Left lung (tissue), 14 donors: ENCODE data around the gene MS4A7. TPM values are rescaled to one million over a fixed set of nuclear protein-coding genes. Genes with fewer than 3 reads are reported as not detected.

Source experiments
- ATAC-seq: fragments of 200-7000 bp; cut with Tn5 transposase; one replicate; pipeline ENCODE4 v1.9.1; 2020; ENCODE audit warnings: moderate library complexity
- DNase-seq, 4 donors: peaks; one replicate each; pipeline ENCODE4 v3.0.0-alpha.2; 2013 to 2020
- H3K27ac ChIP-seq, 2 donors: fragments of 200-600 bp; sonication (generic) in 1 of 2; one replicate each; pipeline versions ENCODE4 v1.5.0 to v1.8.0; 2020 to 2021
- H3K27me3 ChIP-seq, 2 donors: fragments of 200-600 bp; sonication (generic) in 1 of 2; one replicate each; pipeline versions ENCODE4 v1.5.0 to v1.8.0; 2020 to 2021
- H3K36me3 ChIP-seq, 2 donors: fragments of 200-600 bp; sonication (generic) in 1 of 2; one replicate each; pipeline versions ENCODE4 v1.5.0 to v1.8.0; 2020 to 2021
- H3K4me1 ChIP-seq, 2 donors: fragments of 200-600 bp; one replicate each; pipeline ENCODE4 v1.8.0; 2021
- H3K4me3 ChIP-seq, 2 donors: fragments of 200-600 bp; sonication (generic) in 1 of 2; one replicate each; pipeline versions ENCODE4 v1.5.0 to v1.8.0; 2020 to 2021; ENCODE audit warnings: mild to moderate bottlenecking in 1 of 2
- H3K9me3 ChIP-seq, 2 donors: fragments of 200-600 bp; sonication (generic) in 1 of 2; one replicate each; pipeline versions ENCODE4 v1.5.0 to v1.8.0; 2020 to 2021
- CTCF ChIP-seq, 2 donors: fragments of 200-600 bp; sonication (generic) in 1 of 2; IDR thresholded peaks; one replicate each; pipeline versions ENCODE4 v1.5.0 to v1.8.0; 2021; ENCODE audit warnings: antibody characterized with exemption in 2 of 2
- intact Hi-C, 2 donors: fragments of 100-400 bp; cut with DNase I; formaldehyde crosslinking; loops; one replicate each; pipeline versions ENCODE4 v1.11.2 to v1.14.2; 2022
- long read RNA-seq, 12 donors: library from polyadenylated mRNA in 2 of 12; unstranded in 2 of 12; transcript quantifications; one replicate each; pipeline ENCODE4 v2.0.0 and lab custom pipeline, GENCODE V29; 2019 to 2026
- polyA plus RNA-seq, 6 donors: library from polyadenylated mRNA; unstranded; fragments of 120-200 nt; gene quantifications; one replicate each; pipeline ENCODE4 v1.2.1, GENCODE V29; 2013; ENCODE audit not compliant: insufficient read length in 6 of 6
- total RNA-seq, 2 donors: library from RNA; stranded (reverse); fragmentation: NEBNext Ultra II Directional; extraction: Animal tissue kit (Norgen Biotek cat#: 25700); gene quantifications; one replicate each; pipeline ENCODE4 v1.2.1, GENCODE V29; 2021
- donor health status: DM: no; HTN: yes; CAD: no.
- donor health status: DM: no; HTN: no; CAD: no.

MS4A7 gene
- total RNA-seq (100 to 1,000 TPM in 1 of 2 donors, 10 to 100 TPM in 1; 80.6 to 143 TPM), polyA plus RNA-seq (10 to 100 TPM; 11.5 to 20.3 (median 14.2) TPM)
- long read RNA-seq, donor 1, partial matches to known transcripts = 0 of 4 reads
- long read RNA-seq, donor 1, other reads (novel, unspliced or antisense) = 0 of 4 reads
- long read RNA-seq, donor 2, partial matches to known transcripts = 0 of 1 reads
- long read RNA-seq, donor 2, other reads (novel, unspliced or antisense) = 0 of 1 reads
- long read RNA-seq, donor 3, partial matches to known transcripts = 0 of 2 reads
- long read RNA-seq, donor 3, other reads (novel, unspliced or antisense) = 0 of 2 reads
- long read RNA-seq, donor 4, transcript MS4A7-202 (6 exons, 2,871 nt) = major isoform, 29 of 48 reads
- long read RNA-seq, donor 4, partial matches to known transcripts = 4 of 48 reads
- long read RNA-seq, donor 4, other reads (novel, unspliced or antisense) = 7 of 48 reads
- long read RNA-seq, donor 5 = 0 reads
- long read RNA-seq, donor 6, partial matches to known transcripts = 0 of 3 reads
- long read RNA-seq, donor 6, other reads (novel, unspliced or antisense) = 0 of 3 reads
- long read RNA-seq, donor 7, partial matches to known transcripts = 0 of 3 reads
- long read RNA-seq, donor 7, other reads (novel, unspliced or antisense) = 0 of 3 reads
- long read RNA-seq, donor 8, partial matches to known transcripts = 0 of 2 reads
- long read RNA-seq, donor 8, other reads (novel, unspliced or antisense) = 0 of 2 reads
- long read RNA-seq, donor 9 = 0 reads
- long read RNA-seq, donor 10, transcript MS4A7-202 (6 exons, 2,871 nt) = minor isoform, 12 of 119 reads
- long read RNA-seq, donor 10, transcript MS4A7-201 (7 exons, 1,869 nt) = major isoform, 77 of 119 reads
- long read RNA-seq, donor 10, partial matches to known transcripts = 6 of 119 reads
- long read RNA-seq, donor 10, other reads (novel, unspliced or antisense) = 21 of 119 reads
- long read RNA-seq, donor 11 = 0 reads
- long read RNA-seq, donor 12, partial matches to known transcripts = 0 of 3 reads
- long read RNA-seq, donor 12, other reads (novel, unspliced or antisense) = 0 of 3 reads

GRCh38 chr11:60378354-60378753 is at the start of gene MS4A7:
Gene MS4A7, plus strand, starts transcription at chr11:60378532. Its CDS starts 4,610 bp downstream, at chr11:60383142.
- H3K4me1 ChIP-seq = peaks cover 0 to 16% of the 10 kb centered on the region in 2 donors
- ATAC-seq (peak; percentile 83), DNase-seq (peak in 2 of 4 donors; percentile 18 to 69)
- no peak for TF ChIP-seq CTCF (IDR thresholded peaks at IDR 0.05)
- no peaks in the 10 kb centered on the region for H3K27me3 ChIP-seq
- intact Hi-C loops = no loop called here
- H3K9me3 ChIP-seq = no peaks in the 10 kb centered on the region
- peak within 1 kb of the TSS in 1 of 2 donors; percentile 24 for H3K4me3 ChIP-seq
- peak within 1 kb of the TSS; percentile 66 to 83 for H3K27ac ChIP-seq
- H3K36me3 ChIP-seq = peaks cover 0 to under 1% of the 10 kb centered on the region in 2 donors

- Histone ChIP-seq H3K36me3 (no peaks in the 10 kb centered on the region), H3K27ac (peak overlapping the region in 1 of 2 donors; percentile 6), H3K4me1 (peaks cover 0 to 12% of the 10 kb centered on the region in 2 donors), H3K9me3 (no peaks in the 10 kb centered on the region), H3K27me3 (no peaks in the 10 kb centered on the region), H3K4me3 (no peak overlapping the region)
- intact Hi-C loops = no loop called here
- no peak for TF ChIP-seq CTCF (IDR thresholded peaks at IDR 0.05)
- DNase-seq (no peak), ATAC-seq (peak; percentile 53)
These were observed 45.5 kb upstream of the MS4A7 start for GRCh38 chr11:60332846-60333245.

- H3K27ac ChIP-seq = peak overlapping the region; percentile 35 to 39
- ATAC-seq = peak; percentile 90
- intact Hi-C loops = no loop called here
These were observed 44.2 kb upstream of the MS4A7 start for GRCh38 chr11:60334005-60334620.

GRCh38 chr11:60336767-60337391 is 41.5 kb upstream of the MS4A7 start:
- no peak for TF ChIP-seq CTCF (IDR thresholded peaks at IDR 0.05)
- intact Hi-C loops = no loop called here
- no peak for ATAC-seq

More at GRCh38 chr11:60334005-60334620, 44.2 kb upstream of the MS4A7 start:
- no peaks in the 10 kb centered on the region for H3K9me3 ChIP-seq
- no peaks in the 10 kb centered on the region for H3K27me3 ChIP-seq
- no peaks in the 10 kb centered on the region for H3K36me3 ChIP-seq
- peak; percentile 79 to 80 for TF ChIP-seq CTCF (IDR thresholded peaks at IDR 0.05)
- peaks cover 0 to 12% of the 10 kb centered on the region in 2 donors for H3K4me1 ChIP-seq
- peak in 3 of 4 donors; percentile 15 to 43 (median 24) for DNase-seq
- H3K4me3 ChIP-seq = no peak overlapping the region

More at GRCh38 chr11:60336767-60337391, 41.5 kb upstream of the MS4A7 start:
- H3K9me3 ChIP-seq = no peaks in the 10 kb centered on the region
- H3K36me3 ChIP-seq = no peaks in the 10 kb centered on the region
- no peaks in the 10 kb centered on the region for H3K27me3 ChIP-seq
- no peak overlapping the region for H3K27ac ChIP-seq
- H3K4me3 ChIP-seq = no peak overlapping the region
- no peak for DNase-seq
- peaks cover 0 to 12% of the 10 kb centered on the region in 2 donors for H3K4me1 ChIP-seq
